ENCODE measurements around the gene GNB4.
A peak's percentile ranks its signal among the peaks of the same experiment; 100 is the strongest.

GNB4 gene

DNA sequence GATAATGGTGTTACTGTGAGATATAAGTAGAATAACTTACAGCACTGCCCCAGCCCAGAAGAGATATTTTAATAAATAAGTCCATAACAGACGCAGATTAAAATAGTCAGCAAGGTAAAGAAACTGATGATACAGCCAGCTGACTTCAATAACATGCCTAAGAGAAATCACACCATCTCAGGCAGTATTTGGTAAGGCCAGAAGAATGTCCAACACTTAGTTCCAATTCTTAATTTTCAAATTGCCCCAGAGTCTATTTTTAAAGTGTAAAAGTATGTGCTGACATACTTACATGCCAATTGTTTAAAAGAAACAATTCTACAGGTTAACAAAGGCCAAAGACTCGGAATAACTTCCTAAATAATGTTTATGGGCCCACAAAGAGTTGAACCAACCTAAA, 1.6 kb downstream of the GNB4 start:
- DNase-seq (ENCODE audit: insufficient read length, low spot score) (no peak), FAIRE-seq (no peak)
- TF ChIP-seq POU2F2 (IDR thresholded peaks at IDR 0.05; ENCODE audit: low read depth, low read length) (no peak), POLR2AphosphoS5 (IDR thresholded peaks at IDR 0.05; ENCODE audit: low read depth, low read length) (no peak), PAX5 (IDR thresholded peaks at IDR 0.05; ENCODE audit: insufficient read depth, low read length, severe bottlenecking) (no peak), SPI1 (IDR thresholded peaks at IDR 0.05; ENCODE audit: low read depth, low read length) (no peak), TAF1 (IDR thresholded peaks at IDR 0.05; ENCODE audit: low read depth, low read length) (no peak), POLR2A (IDR thresholded peaks at IDR 0.05; ENCODE audit: low read depth, low read length) (no peak)

- DNase-seq (ENCODE audit: insufficient read length, low spot score) (no peak), FAIRE-seq (no peak)
- TF ChIP-seq PAX5 (IDR thresholded peaks at IDR 0.05; ENCODE audit: insufficient read depth, low read length, severe bottlenecking), result no peak
- TF ChIP-seq POLR2A (IDR thresholded peaks at IDR 0.05; ENCODE audit: low read depth, low read length), result no peak
- no peak for TF ChIP-seq SPI1 (IDR thresholded peaks at IDR 0.05; ENCODE audit: low read depth, low read length)
- TF ChIP-seq POU2F2 (IDR thresholded peaks at IDR 0.05; ENCODE audit: low read depth, low read length), result no peak
- no peak for TF ChIP-seq POLR2AphosphoS5 (IDR thresholded peaks at IDR 0.05; ENCODE audit: low read depth, low read length)
- no peak for TF ChIP-seq TAF1 (IDR thresholded peaks at IDR 0.05; ENCODE audit: low read depth, low read length)
These were observed 4.0 kb downstream of the GNB4 start for GRCh38 chr3:179447251-179447650.

DNA sequence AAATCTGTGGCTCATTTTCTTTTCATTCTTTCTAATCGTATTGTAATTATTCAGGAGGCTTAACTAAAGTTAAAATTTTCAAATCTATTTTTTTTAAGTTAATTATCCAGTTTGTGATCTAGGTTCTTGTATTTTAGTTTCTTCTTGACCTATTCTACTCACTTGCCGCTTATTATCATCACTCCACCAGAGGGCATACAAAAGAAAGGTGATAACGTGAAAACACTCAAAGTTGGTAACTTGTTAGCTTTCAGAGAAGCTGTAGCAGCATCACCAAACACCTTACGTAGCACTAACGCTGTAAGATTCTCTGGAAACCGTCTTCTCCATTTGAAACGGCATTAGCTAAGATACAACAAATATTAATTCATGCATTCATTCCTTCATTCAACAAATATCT, 4.8 kb downstream of the GNB4 start:
- FAIRE-seq (no peak), DNase-seq (ENCODE audit: insufficient read length, low spot score) (no peak)
- no peak for TF ChIP-seq SPI1 (IDR thresholded peaks at IDR 0.05; ENCODE audit: low read depth, low read length)
- no peak for TF ChIP-seq POLR2A (IDR thresholded peaks at IDR 0.05; ENCODE audit: low read depth, low read length)
- TF ChIP-seq POU2F2 (IDR thresholded peaks at IDR 0.05; ENCODE audit: low read depth, low read length), result no peak
- TF ChIP-seq PAX5 (IDR thresholded peaks at IDR 0.05; ENCODE audit: insufficient read depth, low read length, severe bottlenecking), result no peak
- TF ChIP-seq POLR2AphosphoS5 (IDR thresholded peaks at IDR 0.05; ENCODE audit: low read depth, low read length), result no peak
- no peak for TF ChIP-seq TAF1 (IDR thresholded peaks at IDR 0.05; ENCODE audit: low read depth, low read length)

DNA sequence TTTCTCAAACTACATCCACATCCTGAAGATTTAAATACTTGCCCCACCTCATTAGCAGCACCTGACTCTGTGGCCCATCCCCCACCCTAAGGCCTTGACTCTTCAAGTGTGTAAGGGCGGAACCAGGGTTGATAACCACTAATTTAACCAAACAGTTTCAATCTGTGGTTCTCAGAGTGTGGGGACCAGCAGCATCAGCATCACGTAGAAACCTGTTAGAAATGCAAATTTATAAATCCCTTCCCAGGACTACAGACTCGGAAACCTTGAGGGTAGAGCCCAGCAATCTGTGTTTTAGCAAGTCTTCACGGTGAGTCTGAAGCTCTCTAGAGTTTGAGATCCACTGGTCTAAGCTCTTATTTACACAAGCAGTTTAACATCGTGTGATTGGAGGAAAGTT, 12.4 kb downstream of the GNB4 start:
- TF ChIP-seq TAF1 (IDR thresholded peaks at IDR 0.05; ENCODE audit: low read depth, low read length), result no peak
- 0 out of 2 replicates have a peak, but pooled peaks have one; percentile 64 for TF ChIP-seq POU2F2 (IDR thresholded peaks at IDR 0.05; ENCODE audit: low read depth, low read length)
- DNase-seq (ENCODE audit: insufficient read length, low spot score) (no peak), FAIRE-seq (peak; percentile 76)

DNA sequence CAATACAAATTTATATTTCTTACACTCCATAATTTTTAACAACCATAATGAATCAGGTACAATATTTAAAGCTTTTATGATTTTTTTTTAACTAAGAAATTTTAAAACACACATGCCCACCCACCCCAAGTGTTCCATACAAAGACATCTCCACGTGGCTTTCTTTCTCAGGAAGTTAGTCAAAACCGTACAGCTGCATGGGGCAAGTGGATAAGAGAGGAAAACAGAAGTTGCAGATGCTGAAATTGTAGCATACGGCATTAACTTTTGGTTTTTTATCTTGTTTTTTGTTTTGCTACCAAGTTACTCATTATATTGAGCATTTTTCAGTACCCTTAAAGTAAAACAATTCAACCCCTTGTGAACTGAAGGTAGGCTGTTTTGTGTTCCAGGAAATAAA, 14.8 kb downstream of the GNB4 start:
- FAIRE-seq, result no peak
- no peak for TF ChIP-seq PAX5 (IDR thresholded peaks at IDR 0.05; ENCODE audit: insufficient read depth, low read length, severe bottlenecking)
- TF ChIP-seq POLR2A (IDR thresholded peaks at IDR 0.05; ENCODE audit: low read depth, low read length), result no peak
- TF ChIP-seq POLR2AphosphoS5 (IDR thresholded peaks at IDR 0.05; ENCODE audit: low read depth, low read length), result no peak
- TF ChIP-seq SPI1 (IDR thresholded peaks at IDR 0.05; ENCODE audit: low read depth, low read length), result no peak
- TF ChIP-seq POU2F2 (IDR thresholded peaks at IDR 0.05; ENCODE audit: low read depth, low read length), result no peak
- DNase-seq (ENCODE audit: insufficient read length, low spot score), result no peak

- FAIRE-seq, result no peak
- DNase-seq (ENCODE audit: insufficient read length, low spot score), result no peak
- TF ChIP-seq POLR2AphosphoS5 (IDR thresholded peaks at IDR 0.05; ENCODE audit: low read depth, low read length) (no peak), SPI1 (IDR thresholded peaks at IDR 0.05; ENCODE audit: low read depth, low read length) (no peak), PAX5 (IDR thresholded peaks at IDR 0.05; ENCODE audit: insufficient read depth, low read length, severe bottlenecking) (no peak), TAF1 (IDR thresholded peaks at IDR 0.05; ENCODE audit: low read depth, low read length) (no peak), POU2F2 (IDR thresholded peaks at IDR 0.05; ENCODE audit: low read depth, low read length) (no peak)
These were observed 18.8 kb downstream of the GNB4 start for GRCh38 chr3:179432451-179432850.

GRCh38 chr3:179432021-179432420, 19.2 kb downstream of the GNB4 start:
- peak; percentile 66 for FAIRE-seq
- TF ChIP-seq TAF1 (IDR thresholded peaks at IDR 0.05; ENCODE audit: low read depth, low read length) (no peak), SPI1 (IDR thresholded peaks at IDR 0.05; ENCODE audit: low read depth, low read length) (peak; percentile 10; the same call in 1 of the 2 replicates), POU2F2 (IDR thresholded peaks at IDR 0.05; ENCODE audit: low read depth, low read length) (no peak)
- DNase-seq (ENCODE audit: insufficient read length, low spot score), result no peak

GRCh38 chr3:179430277-179430870, 20.9 kb downstream of the GNB4 start:
- TF ChIP-seq TAF1 (IDR thresholded peaks at IDR 0.05; ENCODE audit: low read depth, low read length) (no peak), SPI1 (IDR thresholded peaks at IDR 0.05; ENCODE audit: low read depth, low read length) (no peak), PAX5 (IDR thresholded peaks at IDR 0.05; ENCODE audit: insufficient read depth, low read length, severe bottlenecking) (no peak), POLR2A (IDR thresholded peaks at IDR 0.05; ENCODE audit: low read depth, low read length) (no peak), POLR2AphosphoS5 (IDR thresholded peaks at IDR 0.05; ENCODE audit: low read depth, low read length) (no peak), POU2F2 (IDR thresholded peaks at IDR 0.05; ENCODE audit: low read depth, low read length) (no peak)
- FAIRE-seq, result no peak
- no peak for DNase-seq (ENCODE audit: insufficient read length, low spot score)

DNA sequence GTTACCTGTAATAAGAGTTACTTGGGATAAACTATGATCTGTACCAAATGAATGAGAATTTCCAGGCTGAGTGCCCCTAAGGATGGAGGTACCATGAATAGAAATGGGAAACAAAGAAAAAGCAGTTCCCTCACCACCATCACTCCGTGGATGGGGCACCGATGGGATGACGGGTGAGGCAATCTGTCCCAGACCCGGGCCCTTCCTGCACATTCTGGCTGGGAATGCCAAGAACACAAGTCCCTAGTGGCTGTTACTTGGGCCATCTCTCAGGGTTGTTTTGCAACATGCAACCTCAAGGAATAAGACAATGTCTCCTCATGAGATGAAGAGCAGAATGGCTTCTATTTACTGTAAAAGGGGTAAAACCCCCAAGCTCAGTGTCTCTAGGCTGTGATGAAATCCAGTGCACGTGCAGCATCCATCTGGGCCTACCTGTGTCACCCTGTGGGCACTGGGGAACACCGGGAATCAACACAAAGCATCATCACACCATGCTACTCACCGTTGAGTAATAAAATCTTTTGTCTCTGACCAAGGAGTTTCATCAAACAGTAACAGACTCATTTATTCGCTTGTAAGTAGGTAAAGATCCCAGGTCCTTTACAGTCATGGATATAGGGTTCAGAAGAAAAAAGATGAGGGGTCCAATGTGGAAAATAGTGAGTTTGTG, 22.3 kb downstream of the GNB4 start:
- no peak for FAIRE-seq
- no peak for DNase-seq (ENCODE audit: insufficient read length, low spot score)
- TF ChIP-seq POLR2A (IDR thresholded peaks at IDR 0.05; ENCODE audit: low read depth, low read length) (no peak), POU2F2 (IDR thresholded peaks at IDR 0.05; ENCODE audit: low read depth, low read length) (no peak), POLR2AphosphoS5 (IDR thresholded peaks at IDR 0.05; ENCODE audit: low read depth, low read length) (no peak), TAF1 (IDR thresholded peaks at IDR 0.05; ENCODE audit: low read depth, low read length) (no peak), SPI1 (IDR thresholded peaks at IDR 0.05; ENCODE audit: low read depth, low read length) (no peak), PAX5 (IDR thresholded peaks at IDR 0.05; ENCODE audit: insufficient read depth, low read length, severe bottlenecking) (no peak)

DNA sequence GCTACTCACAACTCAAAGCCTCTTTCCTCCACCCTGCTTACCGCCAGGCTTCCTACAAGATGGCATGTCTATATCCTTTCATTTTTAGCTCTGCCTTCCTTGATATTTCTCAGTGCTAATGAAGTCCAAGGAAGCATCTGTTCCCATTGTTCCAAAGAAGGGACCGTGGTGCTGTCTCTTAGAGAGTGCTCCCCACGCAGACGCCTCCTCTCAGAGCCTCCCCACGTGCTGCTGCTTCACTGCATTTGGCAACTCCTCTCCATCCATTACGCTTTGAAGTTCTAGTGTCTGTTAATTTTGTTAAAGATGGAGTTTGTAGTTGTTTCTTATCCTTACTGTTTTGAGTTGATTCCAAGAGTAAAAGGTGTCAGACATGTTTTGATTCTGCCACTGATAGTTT, 26.2 kb downstream of the GNB4 start:
- DNase-seq (ENCODE audit: insufficient read length, low spot score) (no peak), FAIRE-seq (no peak)
- TF ChIP-seq TAF1 (IDR thresholded peaks at IDR 0.05; ENCODE audit: low read depth, low read length), result no peak
- TF ChIP-seq POLR2A (IDR thresholded peaks at IDR 0.05; ENCODE audit: low read depth, low read length), result no peak
- no peak for TF ChIP-seq POLR2AphosphoS5 (IDR thresholded peaks at IDR 0.05; ENCODE audit: low read depth, low read length)
- TF ChIP-seq POU2F2 (IDR thresholded peaks at IDR 0.05; ENCODE audit: low read depth, low read length), result no peak
- no peak for TF ChIP-seq SPI1 (IDR thresholded peaks at IDR 0.05; ENCODE audit: low read depth, low read length)
- no peak for TF ChIP-seq PAX5 (IDR thresholded peaks at IDR 0.05; ENCODE audit: insufficient read depth, low read length, severe bottlenecking)
